Activated CD8-positive, alpha-beta T cell treated with anti-CD3 and anti-CD28 coated beads for 36 hours (primary cell): ENCODE measurements around the gene DCDC1. TPM values are rescaled to one million over a fixed set of nuclear protein-coding genes. Genes with fewer than 3 reads are reported as not detected.

ENCODE experiments used
- ATAC-seq: fragments of 200-7000 bp; cut with Tn5 transposase; one replicate; pipeline ENCODE4 v1.10.0; 2021; ENCODE audit warnings: mild to moderate bottlenecking, moderate library complexity
- CTCF ChIA-PET: fragments of 350-600 bp; sonication (Branson Sonifier 250); formaldehyde crosslinking; loops from one replicate; lab custom pipeline; 2021; ENCODE audit warnings: antibody characterized with exemption; lab: Charles Lee
- POLR2A ChIA-PET: fragments of 350-600 bp; sonication (Branson Sonifier 250); formaldehyde crosslinking; loops from one replicate; lab custom pipeline; 2021; ENCODE audit warnings: antibody characterized with exemption; lab: Charles Lee
- DNase-seq: peaks from one replicate; pipeline ENCODE4 v3.0.0-alpha.2; 2020
- H3K27ac Mint-ChIP-seq: one replicate; pipeline ENCODE4 v1.8.0; 2021; ENCODE audit warnings: mild to moderate bottlenecking, mixed read lengths
- H3K27me3 Mint-ChIP-seq: one replicate; pipeline ENCODE4 v1.8.0; 2021; ENCODE audit warnings: mixed read lengths
- H3K36me3 Mint-ChIP-seq: one replicate; pipeline ENCODE4 v1.8.0; 2021; ENCODE audit warnings: low read depth, mixed read lengths
- H3K4me1 Mint-ChIP-seq: one replicate; pipeline ENCODE4 v1.8.0; 2021; ENCODE audit warnings: low read depth, mixed read lengths
- H3K4me3 Mint-ChIP-seq: one replicate; pipeline ENCODE4 v1.8.0; 2021; ENCODE audit warnings: mild to moderate bottlenecking, moderate library complexity, mixed read lengths
- H3K9me3 Mint-ChIP-seq: one replicate; pipeline ENCODE4 v1.8.0; 2021; ENCODE audit warnings: mixed read lengths
- intact Hi-C: fragments of 100-400 bp; cut with micrococcal nuclease; formaldehyde crosslinking; loops from one replicate; pipeline ENCODE4 v1.10.0; 2022
- total RNA-seq, 2 experiments: library from RNA; stranded (reverse); gene quantifications; one replicate each; pipeline ENCODE4 v1.2.3, GENCODE V29; 2021
- TF ChIP-seq, protein P1 (sequence below): fragments of 200-600 bp; IDR thresholded peaks from one replicate; pipeline ENCODE4 v1.8.0; 2022; ENCODE audit warnings: antibody characterized with exemption, mild to moderate bottlenecking

The DCDC1 gene
- total RNA-seq, 2 experiments from 2014 or later: not detected

DNA sequence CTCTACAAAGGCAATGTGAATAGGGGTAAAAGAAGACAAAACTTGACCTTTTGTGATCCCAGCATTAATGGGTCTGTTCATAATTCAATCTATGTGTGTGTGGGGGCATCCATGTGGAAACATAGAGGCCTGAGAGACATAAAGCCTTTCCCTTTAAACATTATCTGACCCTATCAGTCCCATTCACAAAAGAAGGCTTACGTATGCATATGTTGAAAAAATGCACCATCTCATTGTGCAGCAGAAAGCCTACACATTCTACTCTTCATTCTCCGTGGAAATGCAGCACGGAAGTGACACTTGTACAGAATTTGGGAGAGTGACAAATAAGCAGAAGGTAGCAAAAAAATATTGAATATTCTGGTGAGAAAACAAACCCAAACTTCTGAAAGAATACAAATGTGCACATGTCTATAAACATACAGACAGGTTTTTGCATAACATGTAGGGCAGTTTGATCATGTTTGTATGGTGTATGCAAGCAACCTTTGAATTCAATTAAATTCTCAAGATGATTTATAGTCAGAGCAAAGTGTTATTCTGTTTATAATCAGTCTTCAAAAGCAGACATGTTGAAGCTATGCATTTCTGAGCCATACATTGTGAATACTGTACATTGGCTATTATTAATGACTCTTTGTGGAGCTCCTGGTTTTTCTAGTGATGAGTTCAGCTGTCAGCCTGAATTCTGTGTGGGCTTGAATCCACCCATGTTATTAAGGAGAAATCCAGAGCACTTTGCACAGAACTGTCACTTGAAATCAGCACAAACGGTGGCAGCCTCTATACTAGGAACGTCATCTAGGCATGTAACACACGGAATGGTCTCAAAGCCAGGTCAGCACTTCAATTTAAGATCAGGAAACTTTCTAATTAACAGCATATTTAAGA is 236.8 kb downstream of the DCDC1 start:
- ChIA-PET CTCF (no interaction called here), POLR2A (no interaction called here)
- Mint-ChIP-seq H3K27ac (no peak overlapping the region), H3K27me3 (no peaks in the 10 kb centered on the region), H3K9me3 (no peaks in the 10 kb centered on the region), H3K4me3 (no peak overlapping the region), H3K4me1 (no peaks in the 10 kb centered on the region), H3K36me3 (no peaks in the 10 kb centered on the region)
- DNase-seq (no peak), ATAC-seq (no peak)
- intact Hi-C loops: no loop called here
- TF ChIP-seq, protein P1, sequence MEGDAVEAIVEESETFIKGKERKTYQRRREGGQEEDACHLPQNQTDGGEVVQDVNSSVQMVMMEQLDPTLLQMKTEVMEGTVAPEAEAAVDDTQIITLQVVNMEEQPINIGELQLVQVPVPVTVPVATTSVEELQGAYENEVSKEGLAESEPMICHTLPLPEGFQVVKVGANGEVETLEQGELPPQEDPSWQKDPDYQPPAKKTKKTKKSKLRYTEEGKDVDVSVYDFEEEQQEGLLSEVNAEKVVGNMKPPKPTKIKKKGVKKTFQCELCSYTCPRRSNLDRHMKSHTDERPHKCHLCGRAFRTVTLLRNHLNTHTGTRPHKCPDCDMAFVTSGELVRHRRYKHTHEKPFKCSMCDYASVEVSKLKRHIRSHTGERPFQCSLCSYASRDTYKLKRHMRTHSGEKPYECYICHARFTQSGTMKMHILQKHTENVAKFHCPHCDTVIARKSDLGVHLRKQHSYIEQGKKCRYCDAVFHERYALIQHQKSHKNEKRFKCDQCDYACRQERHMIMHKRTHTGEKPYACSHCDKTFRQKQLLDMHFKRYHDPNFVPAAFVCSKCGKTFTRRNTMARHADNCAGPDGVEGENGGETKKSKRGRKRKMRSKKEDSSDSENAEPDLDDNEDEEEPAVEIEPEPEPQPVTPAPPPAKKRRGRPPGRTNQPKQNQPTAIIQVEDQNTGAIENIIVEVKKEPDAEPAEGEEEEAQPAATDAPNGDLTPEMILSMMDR: no peak

GRCh38 chr11:31131760-31132159 is 237.8 kb downstream of the DCDC1 start:
- Mint-ChIP-seq H3K4me1 (no peaks in the 10 kb centered on the region), H3K27me3 (no peaks in the 10 kb centered on the region), H3K4me3 (no peak overlapping the region), H3K36me3 (no peaks in the 10 kb centered on the region), H3K27ac (no peak overlapping the region), H3K9me3 (no peaks in the 10 kb centered on the region)
- ATAC-seq: no peak
- CTCF ChIA-PET: no interaction called here
- intact Hi-C loops: no loop called here
- POLR2A ChIA-PET: no interaction called here
- TF ChIP-seq, protein P1: no peak
- DNase-seq: no peak

DNA sequence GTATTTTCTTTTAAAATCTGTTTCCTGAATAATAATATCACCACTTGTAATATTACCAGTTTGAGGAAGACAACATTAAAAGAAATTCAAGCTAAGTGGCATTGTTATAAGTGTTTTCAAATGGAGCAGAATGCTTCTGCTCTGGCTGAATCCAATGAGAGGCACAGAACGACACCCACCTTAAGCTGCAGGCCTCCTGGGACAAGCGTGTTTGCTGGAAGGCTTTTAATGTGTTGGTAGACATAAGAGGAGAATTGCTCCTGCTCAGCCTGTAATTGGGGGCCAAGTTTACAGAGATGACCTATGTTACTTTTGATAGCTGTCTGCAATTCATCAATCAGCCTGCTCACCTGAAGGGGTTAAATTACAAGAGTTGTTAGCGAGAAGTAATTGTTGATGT is 242.2 kb downstream of the DCDC1 start:
- no peak for ATAC-seq
- no peak overlapping the region for H3K27ac Mint-ChIP-seq
- peaks cover 5% of the 10 kb centered on the region for H3K9me3 Mint-ChIP-seq
- no peak for DNase-seq
- H3K4me1 Mint-ChIP-seq: no peaks in the 10 kb centered on the region
- TF ChIP-seq, protein P1: no peak
- ChIA-PET POLR2A (no interaction called here), CTCF (no interaction called here)
- H3K36me3 Mint-ChIP-seq: no peaks in the 10 kb centered on the region
- no peaks in the 10 kb centered on the region for H3K27me3 Mint-ChIP-seq
- no peak overlapping the region for H3K4me3 Mint-ChIP-seq
- intact Hi-C loops: no loop called here

DNA sequence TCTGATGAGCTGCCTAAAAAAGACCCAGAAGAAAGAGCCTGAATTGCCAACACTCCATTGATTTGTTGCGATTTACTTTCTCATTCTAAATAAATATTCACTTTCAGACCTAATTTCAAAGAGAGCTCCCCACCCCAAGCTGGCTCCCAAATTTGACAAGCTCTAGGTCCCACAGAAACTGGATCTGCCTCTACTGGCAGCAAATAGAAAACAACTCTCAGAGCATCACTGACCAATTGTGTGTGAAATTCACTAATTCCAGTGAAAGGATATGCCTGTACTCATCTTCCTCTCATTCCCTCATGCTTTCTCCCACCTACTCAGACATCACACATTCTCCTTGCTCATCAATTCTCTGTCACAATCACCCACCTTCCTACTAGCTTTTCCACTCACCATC is 249.1 kb downstream of the DCDC1 start:
- ChIA-PET POLR2A (interaction anchor here (0.6 kb wide), 1 partner anchor 14 kb away, joined by 3 read pairs; no protein-coding TSS in a partner anchor), CTCF (interaction anchor here (3.2 kb wide), 1 partner anchor 12 kb away, joined by 16 read pairs; no protein-coding TSS in a partner anchor)
- H3K9me3 Mint-ChIP-seq: peaks cover 5% of the 10 kb centered on the region
- H3K4me3 Mint-ChIP-seq: no peak overlapping the region
- intact Hi-C loops: no loop called here
- H3K27me3 Mint-ChIP-seq: no peaks in the 10 kb centered on the region
- TF ChIP-seq, protein P1: no peak
- DNase-seq (no peak), ATAC-seq (no peak)
- no peaks in the 10 kb centered on the region for H3K4me1 Mint-ChIP-seq
- H3K36me3 Mint-ChIP-seq: no peaks in the 10 kb centered on the region
- H3K27ac Mint-ChIP-seq: no peak overlapping the region

DNA sequence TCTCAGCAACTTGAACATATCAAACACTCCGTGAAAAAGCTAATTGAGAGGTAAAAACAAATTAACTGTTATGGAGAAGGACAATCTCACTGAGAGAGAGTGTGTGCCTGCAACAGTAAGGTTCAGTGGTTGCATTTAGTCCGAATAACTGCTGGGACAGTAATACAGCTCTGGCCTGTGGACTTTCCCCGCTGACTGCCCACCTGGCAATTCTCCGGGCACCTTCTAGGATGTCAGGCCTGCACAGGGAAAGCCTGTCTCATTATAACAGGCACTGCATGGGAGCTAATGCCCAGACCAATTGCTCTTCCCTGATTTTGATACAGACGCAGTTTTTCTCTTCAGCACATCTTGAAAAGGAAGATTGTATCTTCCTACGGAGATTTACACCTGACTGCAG is 251.0 kb downstream of the DCDC1 start:
- intact Hi-C loops: no loop called here
- DNase-seq: no peak
- CTCF ChIA-PET: interaction anchor here (3.2 kb wide), 1 partner anchor 11 kb away, joined by 16 read pairs; no protein-coding TSS in a partner anchor
- no peaks in the 10 kb centered on the region for H3K36me3 Mint-ChIP-seq
- H3K4me1 Mint-ChIP-seq: no peaks in the 10 kb centered on the region
- POLR2A ChIA-PET: interaction anchor here (0.7 kb wide), 1 partner anchor 17 kb away, joined by 3 read pairs; no protein-coding TSS in a partner anchor
- no peak overlapping the region for H3K27ac Mint-ChIP-seq
- no peak overlapping the region for H3K4me3 Mint-ChIP-seq
- ATAC-seq: no peak
- H3K27me3 Mint-ChIP-seq: no peaks in the 10 kb centered on the region
- TF ChIP-seq, protein P1: no peak
- H3K9me3 Mint-ChIP-seq: peaks cover 2% of the 10 kb centered on the region
